DND-41 (cell line): ENCODE measurements around the gene NXN.

Source experiments
- ATAC-seq: fragments of 200-7000 bp; cut with Tn5 transposase; 3 replicates; pipeline ENCODE4 v1.9.1; 2021; ENCODE audit warnings: low read depth; ENCODE audit not compliant: insufficient read depth
- DNase-seq: peaks from one replicate; pipeline ENCODE4 v3.0.0-alpha.2; 2020
- H2AFZ ChIP-seq: 2 replicates; pipeline ENCODE4 v1.6.0; 2012; ENCODE audit warnings: low read depth, low read length
- H3K27ac ChIP-seq: 2 replicates; pipeline ENCODE4 v1.5.1; 2012; ENCODE audit warnings: low read length, inconsistent platforms
- H3K27me3 ChIP-seq: fragments of 200-600 bp; sonication (generic); 2 replicates; pipeline ENCODE4 v1.6.0; 2012; ENCODE audit warnings: low read length, mild to moderate bottlenecking, inconsistent platforms; ENCODE audit not compliant: insufficient read depth, poor library complexity
- H3K36me3 ChIP-seq: 2 replicates; pipeline ENCODE4 v1.5.1; 2012; ENCODE audit warnings: low read length, inconsistent platforms; ENCODE audit not compliant: insufficient read depth
- H3K4me1 ChIP-seq: 2 replicates; pipeline ENCODE4 v1.5.1; 2012; ENCODE audit warnings: mild to moderate bottlenecking, low read length; ENCODE audit not compliant: insufficient read depth
- H3K4me2 ChIP-seq: 2 replicates; pipeline ENCODE4 v1.6.0; 2012; ENCODE audit warnings: mild to moderate bottlenecking, moderate library complexity, low read length, inconsistent platforms; ENCODE audit not compliant: insufficient read depth
- H3K4me3 ChIP-seq, 2 experiments: fragments of 200-600 bp in 1 of 2; shearing (Covaris generic) in 1 of 2; 2 replicates each; pipeline ENCODE4 v1.5.1; 2012 to 2016; ENCODE audit warnings: inconsistent platforms in 2 of 2, low read length in 2 of 2, mild to moderate bottlenecking in 2 of 2, low read depth in 1 of 2, moderate library complexity in 1 of 2
- H3K79me2 ChIP-seq: 2 replicates; pipeline ENCODE4 v1.6.0; 2012; ENCODE audit warnings: low read length, inconsistent platforms; ENCODE audit not compliant: insufficient read depth
- H3K9ac ChIP-seq: 2 replicates; pipeline ENCODE4 v1.6.0; 2012; ENCODE audit warnings: low read depth, mild to moderate bottlenecking, inconsistent platforms, low read length, moderate library complexity
- H3K9me3 ChIP-seq: 2 replicates; pipeline ENCODE4 v1.5.1; 2012; ENCODE audit warnings: low read length, moderate library complexity, mild to moderate bottlenecking, inconsistent platforms; ENCODE audit not compliant: insufficient read depth, severe bottlenecking
- H4K20me1 ChIP-seq: 2 replicates; pipeline ENCODE4 v1.6.0; 2012; ENCODE audit warnings: low read length; ENCODE audit not compliant: insufficient read depth
- EZH2 ChIP-seq: IDR thresholded peaks from 3 replicates; pipeline ENCODE4 v1.6.1; 2012; ENCODE audit warnings: borderline replicate concordance, low read depth, mild to moderate bottlenecking, moderate library complexity, low read length, inconsistent platforms; ENCODE audit not compliant: severe bottlenecking
- TF ChIP-seq, protein P1 (sequence below): IDR thresholded peaks from 2 replicates; pipeline ENCODE4 v1.5.1; 2012; ENCODE audit warnings: borderline replicate concordance, low read length, moderate library complexity, mild to moderate bottlenecking; ENCODE audit not compliant: poor library complexity, severe bottlenecking; ENCODE audit errors: extremely low read depth

The NXN gene

GRCh38 chr17:1010586-1010985 is 31.0 kb upstream of the NXN start:
- H3K36me3 ChIP-seq = peaks cover 50% of the 10 kb centered on the region
- no peaks in the 10 kb centered on the region for H3K9me3 ChIP-seq
- no peaks in the 10 kb centered on the region for H3K79me2 ChIP-seq
- H3K9ac ChIP-seq = no peak overlapping the region
- TF ChIP-seq, protein P1, sequence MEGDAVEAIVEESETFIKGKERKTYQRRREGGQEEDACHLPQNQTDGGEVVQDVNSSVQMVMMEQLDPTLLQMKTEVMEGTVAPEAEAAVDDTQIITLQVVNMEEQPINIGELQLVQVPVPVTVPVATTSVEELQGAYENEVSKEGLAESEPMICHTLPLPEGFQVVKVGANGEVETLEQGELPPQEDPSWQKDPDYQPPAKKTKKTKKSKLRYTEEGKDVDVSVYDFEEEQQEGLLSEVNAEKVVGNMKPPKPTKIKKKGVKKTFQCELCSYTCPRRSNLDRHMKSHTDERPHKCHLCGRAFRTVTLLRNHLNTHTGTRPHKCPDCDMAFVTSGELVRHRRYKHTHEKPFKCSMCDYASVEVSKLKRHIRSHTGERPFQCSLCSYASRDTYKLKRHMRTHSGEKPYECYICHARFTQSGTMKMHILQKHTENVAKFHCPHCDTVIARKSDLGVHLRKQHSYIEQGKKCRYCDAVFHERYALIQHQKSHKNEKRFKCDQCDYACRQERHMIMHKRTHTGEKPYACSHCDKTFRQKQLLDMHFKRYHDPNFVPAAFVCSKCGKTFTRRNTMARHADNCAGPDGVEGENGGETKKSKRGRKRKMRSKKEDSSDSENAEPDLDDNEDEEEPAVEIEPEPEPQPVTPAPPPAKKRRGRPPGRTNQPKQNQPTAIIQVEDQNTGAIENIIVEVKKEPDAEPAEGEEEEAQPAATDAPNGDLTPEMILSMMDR = no peak
- no peak for TF ChIP-seq EZH2
- no peaks in the 10 kb centered on the region; the same call in 1 of the 2 replicates for H4K20me1 ChIP-seq
- no peaks in the 10 kb centered on the region for H3K4me1 ChIP-seq
- H3K27me3 ChIP-seq = no peaks in the 10 kb centered on the region
- no peak for DNase-seq
- no peak overlapping the region for H3K4me2 ChIP-seq
- no peak overlapping the region for H3K27ac ChIP-seq
- H2AFZ ChIP-seq = no peak overlapping the region
- no peak for ATAC-seq
- no peak overlapping the region for H3K4me3 ChIP-seq

DNA sequence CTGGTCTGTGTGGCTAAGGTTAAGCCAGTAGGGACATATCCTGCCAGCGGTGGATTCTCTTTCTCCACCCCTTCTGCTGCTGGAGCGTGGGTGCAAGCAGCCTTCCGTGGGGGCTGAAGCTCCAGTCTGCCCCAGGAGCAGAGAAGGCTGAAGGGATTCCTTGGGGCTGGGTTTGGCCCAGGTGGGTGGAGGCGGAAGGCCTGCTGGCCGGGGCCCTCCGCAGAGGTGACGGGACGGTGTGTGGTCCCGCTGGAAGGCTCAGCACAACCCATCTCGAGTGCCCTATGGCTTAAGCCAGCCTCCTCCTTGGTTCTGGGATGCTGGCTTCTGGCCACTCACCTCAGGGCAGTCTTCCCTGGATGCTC is 30.5 kb upstream of the NXN start:
- H3K4me3 ChIP-seq = no peak overlapping the region
- ATAC-seq (no peak), DNase-seq (no peak)
- H2AFZ ChIP-seq = no peak overlapping the region
- peaks cover 54% of the 10 kb centered on the region for H3K36me3 ChIP-seq
- no peaks in the 10 kb centered on the region for H3K4me1 ChIP-seq
- TF ChIP-seq, protein P1 = no peak
- no peak for TF ChIP-seq EZH2
- H3K27ac ChIP-seq = no peak overlapping the region
- H3K9me3 ChIP-seq = no peaks in the 10 kb centered on the region
- H3K4me2 ChIP-seq = no peak overlapping the region
- H4K20me1 ChIP-seq = no peaks in the 10 kb centered on the region; the same call in 1 of the 2 replicates
- H3K27me3 ChIP-seq = no peaks in the 10 kb centered on the region
- no peaks in the 10 kb centered on the region for H3K79me2 ChIP-seq
- no peak overlapping the region for H3K9ac ChIP-seq

DNA sequence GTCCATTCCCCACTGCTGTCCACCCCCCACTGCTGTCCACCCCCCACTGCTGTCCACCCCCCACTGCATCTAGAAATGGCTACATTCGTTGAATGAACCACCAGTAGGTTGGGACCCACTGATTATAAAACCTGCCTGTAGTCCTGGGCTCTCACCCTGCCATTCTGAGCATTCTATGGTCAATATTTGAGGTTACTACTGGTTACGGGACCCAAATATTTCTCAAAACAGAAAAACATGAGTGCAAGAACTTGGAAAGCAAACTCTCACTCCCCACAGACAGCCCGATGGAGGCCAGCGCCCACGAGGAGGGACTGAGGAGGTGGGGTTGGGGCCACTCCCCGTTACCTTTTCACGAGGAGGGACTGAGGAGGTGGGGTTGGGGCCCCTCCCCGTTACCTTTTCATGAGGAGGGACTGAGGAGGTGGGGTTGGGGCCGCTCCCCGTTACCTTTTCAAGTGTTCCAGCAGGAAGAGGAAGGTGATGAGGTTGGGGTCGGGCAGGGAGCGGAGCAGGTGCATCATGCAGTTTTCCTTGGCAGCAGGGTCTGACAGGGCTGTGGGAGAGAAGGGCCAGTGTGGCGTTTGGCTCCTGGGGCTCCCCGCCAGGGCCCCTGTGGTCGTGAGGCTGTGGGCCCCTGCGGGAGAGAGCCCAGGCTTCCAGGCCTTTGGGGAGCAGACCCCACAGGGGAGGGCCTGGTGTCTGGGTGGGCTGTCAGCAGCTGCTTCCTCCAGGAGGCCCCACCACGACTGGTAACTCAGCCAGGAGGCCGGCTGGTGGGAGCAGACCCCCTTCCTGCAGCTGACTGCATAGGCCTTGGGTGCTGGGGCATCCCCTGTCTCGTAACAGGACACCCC is 29.9 kb upstream of the NXN start:
- H3K36me3 ChIP-seq = peaks cover 61% of the 10 kb centered on the region
- no peak overlapping the region for H3K4me2 ChIP-seq
- no peaks in the 10 kb centered on the region; the same call in 1 of the 2 replicates for H4K20me1 ChIP-seq
- TF ChIP-seq EZH2 = no peak
- TF ChIP-seq, protein P1 = no peak
- no peak for ATAC-seq
- no peaks in the 10 kb centered on the region for H3K4me1 ChIP-seq
- no peak overlapping the region for H2AFZ ChIP-seq
- no peaks in the 10 kb centered on the region for H3K9me3 ChIP-seq
- H3K9ac ChIP-seq = no peak overlapping the region
- DNase-seq = no peak
- no peaks in the 10 kb centered on the region for H3K27me3 ChIP-seq
- H3K79me2 ChIP-seq = no peaks in the 10 kb centered on the region
- no peak overlapping the region for H3K27ac ChIP-seq
- no peak overlapping the region for H3K4me3 ChIP-seq
